SK-N-SH (cell line): ENCODE results near the gene PTTG1IP2. TPM values are rescaled to one million over a fixed set of nuclear protein-coding genes. Genes with fewer than 3 reads are reported as not detected.

Source experiments
- CTCF ChIA-PET: fragments of 300-600, 350-600 bp; formaldehyde crosslinking; extraction: SDS; loops from one replicate; lab custom pipeline; 2021; lab: Yijun Ruan, JAX
- POLR2A ChIA-PET: fragments of 350-600 bp; sonication (Branson Sonifier 250); formaldehyde crosslinking; extraction: SDS; loops from one replicate; lab custom pipeline; 2020; ENCODE audit warnings: antibody characterized with exemption, inconsistent platforms; lab: Yijun Ruan, JAX
- DNase-seq: peaks from one replicate; pipeline ENCODE4 v3.0.0; 2012
- H2AFZ ChIP-seq: fragments of 200-600 bp; sonication (generic); 2 replicates; pipeline ENCODE4 v1.8.1; 2016; ENCODE audit warnings: antibody characterized with exemption, mild to moderate bottlenecking, low read depth
- H3F3A ChIP-seq: fragments of 200-600 bp; sonication (generic); replicated peaks from 2 replicates; pipeline ENCODE3; 2016; ENCODE audit warnings: antibody characterized with exemption, mild to moderate bottlenecking; ENCODE audit not compliant: insufficient read depth
- H3K27ac ChIP-seq, 2 experiments: fragments of 200-500 bp in 1 of 2; fragments of 200-600 bp in 1 of 2; sonication (Bioruptor generic) in 1 of 2; sonication (generic), shearing (Covaris generic) in 1 of 2; 2 replicates each; pipeline versions ENCODE4 v1.5.1 to v1.6.1; 2014 to 2016; ENCODE audit warnings: low read depth in 2 of 2, inconsistent platforms in 1 of 2, low read length in 1 of 2, mild to moderate bottlenecking in 1 of 2, mixed read lengths in 1 of 2
- H3K27me3 ChIP-seq: fragments of 200-600 bp; sonication (generic), shearing (Covaris generic); 2 replicates; pipeline ENCODE4 v1.6.1; 2016; ENCODE audit warnings: mixed run types; ENCODE audit not compliant: insufficient read depth
- H3K36me3 ChIP-seq, 2 experiments: fragments of 200-500 bp in 1 of 2; fragments of 200-600 bp in 1 of 2; sonication (Bioruptor generic) in 1 of 2; sonication (generic) in 1 of 2; replicated peaks in 1 of 2; 2 replicates each; pipeline versions ENCODE3 to v1.5.1; 2014 to 2016; ENCODE audit warnings: low read length in 1 of 2, mild to moderate bottlenecking in 1 of 2; ENCODE audit not compliant: insufficient read depth in 2 of 2, control insufficient read depth in 1 of 2
- H3K4me1 ChIP-seq, 2 experiments: fragments of 200-500 bp in 1 of 2; fragments of 200-600 bp in 1 of 2; sonication (Bioruptor generic) in 1 of 2; sonication (generic), shearing (Covaris generic) in 1 of 2; 2 replicates each; pipeline versions ENCODE4 v1.5.1 to v1.6.1; 2014 to 2016; ENCODE audit warnings: low read depth in 1 of 2, low read length in 1 of 2, mixed run types in 1 of 2; ENCODE audit not compliant: insufficient read depth in 2 of 2, control insufficient read depth in 1 of 2
- H3K4me2 ChIP-seq: fragments of 200-600 bp; sonication (generic), shearing (Covaris generic); 2 replicates; pipeline ENCODE4 v1.6.1; 2017; ENCODE audit warnings: mixed run types
- H3K4me3 ChIP-seq, 2 experiments: fragments of 200-500 bp in 1 of 2; fragments of 200-600 bp in 1 of 2; sonication (Bioruptor generic) in 1 of 2; sonication (generic), shearing (Covaris generic) in 1 of 2; 2 replicates each; pipeline versions ENCODE4 v1.5.1 to v1.8.1; 2014 to 2016; ENCODE audit warnings: low read depth in 2 of 2, inconsistent platforms in 1 of 2, low read length in 1 of 2, mild to moderate bottlenecking in 1 of 2, mixed read lengths in 1 of 2, moderate library complexity in 1 of 2
- H3K79me2 ChIP-seq: fragments of 200-600 bp; sonication (generic); 2 replicates; pipeline ENCODE4 v1.8.1; 2017; ENCODE audit warnings: mild to moderate bottlenecking; ENCODE audit not compliant: insufficient read depth
- H3K9ac ChIP-seq: fragments of 200-600 bp; sonication (generic); 2 replicates; pipeline ENCODE4 v1.6.1; 2017; ENCODE audit warnings: mixed run types
- H3K9me2 ChIP-seq: fragments of 200-600 bp; sonication (generic); 2 replicates; pipeline ENCODE4 v1.6.1; 2017; ENCODE audit warnings: mixed run types
- H3K9me3 ChIP-seq: fragments of 200-600 bp; sonication (generic); 2 replicates; pipeline ENCODE4 v1.6.1; 2017; ENCODE audit warnings: mixed run types, mild to moderate bottlenecking, moderate library complexity
- H4K20me1 ChIP-seq: fragments of 200-600 bp; sonication (generic); 2 replicates; pipeline ENCODE4 v1.6.1; 2017; ENCODE audit warnings: mild to moderate bottlenecking, mixed run types; ENCODE audit not compliant: insufficient read depth
- FOSL2 ChIP-seq: IDR thresholded peaks from 2 replicates; pipeline ENCODE4 v1.4.0; 2012; ENCODE audit warnings: low read depth, mild to moderate bottlenecking, moderate library complexity, borderline replicate concordance
- FOXM1 ChIP-seq: IDR thresholded peaks from 2 replicates; pipeline ENCODE4 v1.4.0; 2012; ENCODE audit warnings: low read depth, mild to moderate bottlenecking
- GABPA ChIP-seq: IDR thresholded peaks from 2 replicates; pipeline ENCODE4 v1.4.0; 2012; ENCODE audit warnings: low read depth, mild to moderate bottlenecking
- MEF2A ChIP-seq: IDR thresholded peaks from 2 replicates; pipeline ENCODE4 v1.4.0; 2012; ENCODE audit warnings: low read depth, borderline replicate concordance
- MXI1 ChIP-seq: IDR thresholded peaks from 2 replicates; pipeline ENCODE4 v1.6.1; 2012; ENCODE audit warnings: mild to moderate bottlenecking, low read depth, low read length, improper control_type of control experiment
- NRF1 ChIP-seq: IDR thresholded peaks from 2 replicates; pipeline ENCODE4 v1.6.1; 2012; ENCODE audit warnings: low read depth, mild to moderate bottlenecking, low read length
- RCOR1 ChIP-seq: fragments of 150-350 bp; IDR thresholded peaks from 2 replicates; pipeline ENCODE4 v1.6.1; 2017; ENCODE audit warnings: antibody characterized with exemption, low read length
- RFX5 ChIP-seq: IDR thresholded peaks from 2 replicates; pipeline ENCODE4 v1.6.1; 2012; ENCODE audit warnings: mild to moderate bottlenecking, improper control_type of control experiment, low read length
- SIN3A ChIP-seq: IDR thresholded peaks from 2 replicates; pipeline ENCODE4 v1.6.1; 2012; ENCODE audit warnings: low read depth, mild to moderate bottlenecking, low read length, moderate library complexity, borderline replicate concordance
- SMC3 ChIP-seq: IDR thresholded peaks from 2 replicates; pipeline ENCODE4 v1.6.1; 2012; ENCODE audit warnings: low read depth, low read length, improper control_type of control experiment
- TAF1 ChIP-seq: IDR thresholded peaks from 2 replicates; pipeline ENCODE4 v1.6.1; 2012; ENCODE audit warnings: low read depth, mild to moderate bottlenecking, low read length, moderate library complexity, borderline replicate concordance
- WGBS: methylation state at CpG from one replicate; pipeline ENCODE4 v1.1.6; 2017; ENCODE audit warnings: low lambda C conversion rate; 5-methylcytosine and 5-hydroxymethylcytosine counted together
- polyA plus RNA-seq, 3 experiments: library from polyadenylated mRNA; depleted of rRNA; stranded (reverse); fragments of >200 nt; gene quantifications; 2 replicates each; pipeline ENCODE4 v1.2.3, GENCODE V29; 2012
- TF ChIP-seq, protein P1 (sequence below): IDR thresholded peaks from 2 replicates; pipeline ENCODE4; 2012
- TF ChIP-seq, protein P2 (sequence below): IDR thresholded peaks from 2 replicates; pipeline ENCODE4 v1.4.0; 2012; ENCODE audit warnings: low read depth, borderline replicate concordance
- TF ChIP-seq, protein P3 (sequence below): IDR thresholded peaks from 2 replicates; pipeline ENCODE4 v1.4.0; 2012; ENCODE audit warnings: low read depth, borderline replicate concordance

PTTG1IP2 gene
- polyA plus RNA-seq, 1 of the 3 experiments (the other 2 are of a cell fraction): not detected

DNA sequence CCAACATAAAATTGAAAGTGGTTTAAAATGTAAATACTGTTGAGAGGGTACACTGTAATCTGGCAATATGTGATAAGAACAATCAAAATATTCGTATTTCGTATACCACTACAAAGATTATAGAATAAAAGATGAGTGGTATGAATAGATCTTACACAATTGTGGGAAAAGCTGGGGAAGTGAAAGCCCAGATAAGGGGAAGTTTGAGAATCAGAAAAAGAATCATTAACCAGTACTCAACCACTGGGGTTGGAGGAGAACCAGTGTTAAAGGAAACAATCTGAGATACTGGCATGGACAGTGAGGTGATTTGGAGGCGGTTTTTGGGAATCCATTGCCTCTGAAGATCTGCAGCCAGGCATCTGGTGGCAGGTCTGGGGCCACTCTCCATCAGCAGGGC, 67.0 kb downstream of the PTTG1IP2 start:
- no peaks in the 10 kb centered on the region for H3K27me3 ChIP-seq
- H2AFZ ChIP-seq: no peak overlapping the region
- no peaks in the 10 kb centered on the region for H3K9me3 ChIP-seq
- no peaks in the 10 kb centered on the region for H3K79me2 ChIP-seq
- DNase-seq: no peak
- POLR2A ChIA-PET: no interaction called here
- no peaks in the 10 kb centered on the region for H3F3A ChIP-seq
- no peak overlapping the region for H3K4me2 ChIP-seq
- no peaks in the 10 kb centered on the region for H3K9me2 ChIP-seq
- no peaks in the 10 kb centered on the region for H4K20me1 ChIP-seq
- CTCF ChIA-PET: interaction anchor here (1.5 kb wide), 1 partner anchor 59 kb away, joined by 4 read pairs; the partner anchor contains the start of gene CDK14
- H3K36me3 ChIP-seq: no peaks in the 10 kb centered on the region
- no peak overlapping the region for H3K27ac ChIP-seq
- TF ChIP-seq SMC3 (no peak), MEF2A (no peak)
- H3K9ac ChIP-seq: no peak overlapping the region
- 69% methylated on average over 3 of the region's 3 CpGs for WGBS
- H3K4me3 ChIP-seq: no peak overlapping the region
- no peaks in the 10 kb centered on the region for H3K4me1 ChIP-seq

DNA sequence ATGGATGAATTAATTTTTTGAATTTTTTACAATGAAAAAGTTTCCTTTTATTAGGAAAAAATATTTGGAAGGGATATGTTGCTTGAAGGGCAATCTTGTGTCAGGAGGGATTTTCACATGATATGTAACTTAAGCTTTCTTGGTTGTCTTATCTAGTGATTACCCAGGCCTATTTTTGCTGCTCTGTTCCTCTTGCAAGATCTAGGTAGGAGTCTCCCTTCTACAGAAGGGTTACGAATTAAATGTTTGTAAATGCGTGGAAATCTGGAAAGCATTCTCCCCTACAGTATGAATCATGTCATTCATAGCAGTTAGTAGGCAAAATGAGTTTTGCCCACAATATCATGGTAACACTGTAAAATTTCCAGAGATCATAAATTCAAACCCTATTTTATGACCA, 69.0 kb downstream of the PTTG1IP2 start:
- Histone ChIP-seq H3K36me3 (no peaks in the 10 kb centered on the region), H3K4me2 (no peak overlapping the region), H2AFZ (no peak overlapping the region), H3K9me2 (no peaks in the 10 kb centered on the region), H3K79me2 (no peaks in the 10 kb centered on the region), H3K27ac (no peak overlapping the region), H3K4me3 (no peak overlapping the region), H3K9ac (no peak overlapping the region), H3F3A (no peaks in the 10 kb centered on the region), H3K4me1 (no peaks in the 10 kb centered on the region), H3K9me3 (no peaks in the 10 kb centered on the region), H4K20me1 (no peaks in the 10 kb centered on the region), H3K27me3 (no peaks in the 10 kb centered on the region)
- POLR2A ChIA-PET: no interaction called here
- no peak for DNase-seq
- WGBS: 79% methylated on average over 2 of the region's 2 CpGs
- CTCF ChIA-PET: interaction anchor here (1.0 to 1.6 kb wide), 2 partner anchors 91 to 496 kb away, joined by 3 read pairs; no protein-coding TSS in a partner anchor
- TF ChIP-seq, protein P1, sequence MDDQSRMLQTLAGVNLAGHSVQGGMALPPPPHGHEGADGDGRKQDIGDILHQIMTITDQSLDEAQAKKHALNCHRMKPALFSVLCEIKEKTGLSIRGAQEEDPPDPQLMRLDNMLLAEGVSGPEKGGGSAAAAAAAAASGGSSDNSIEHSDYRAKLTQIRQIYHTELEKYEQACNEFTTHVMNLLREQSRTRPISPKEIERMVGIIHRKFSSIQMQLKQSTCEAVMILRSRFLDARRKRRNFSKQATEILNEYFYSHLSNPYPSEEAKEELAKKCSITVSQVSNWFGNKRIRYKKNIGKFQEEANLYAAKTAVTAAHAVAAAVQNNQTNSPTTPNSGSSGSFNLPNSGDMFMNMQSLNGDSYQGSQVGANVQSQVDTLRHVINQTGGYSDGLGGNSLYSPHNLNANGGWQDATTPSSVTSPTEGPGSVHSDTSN: no peak
- TF ChIP-seq FOSL2 (no peak), RFX5 (no peak), FOXM1 (no peak), GABPA (no peak), TAF1 (no peak), MXI1 (no peak), SIN3A (no peak), NRF1 (no peak), MEF2A (no peak), RCOR1 (no peak)
- TF ChIP-seq, protein P2, sequence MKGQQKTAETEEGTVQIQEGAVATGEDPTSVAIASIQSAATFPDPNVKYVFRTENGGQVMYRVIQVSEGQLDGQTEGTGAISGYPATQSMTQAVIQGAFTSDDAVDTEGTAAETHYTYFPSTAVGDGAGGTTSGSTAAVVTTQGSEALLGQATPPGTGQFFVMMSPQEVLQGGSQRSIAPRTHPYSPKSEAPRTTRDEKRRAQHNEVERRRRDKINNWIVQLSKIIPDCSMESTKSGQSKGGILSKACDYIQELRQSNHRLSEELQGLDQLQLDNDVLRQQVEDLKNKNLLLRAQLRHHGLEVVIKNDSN: no peak
- TF ChIP-seq, protein P3, sequence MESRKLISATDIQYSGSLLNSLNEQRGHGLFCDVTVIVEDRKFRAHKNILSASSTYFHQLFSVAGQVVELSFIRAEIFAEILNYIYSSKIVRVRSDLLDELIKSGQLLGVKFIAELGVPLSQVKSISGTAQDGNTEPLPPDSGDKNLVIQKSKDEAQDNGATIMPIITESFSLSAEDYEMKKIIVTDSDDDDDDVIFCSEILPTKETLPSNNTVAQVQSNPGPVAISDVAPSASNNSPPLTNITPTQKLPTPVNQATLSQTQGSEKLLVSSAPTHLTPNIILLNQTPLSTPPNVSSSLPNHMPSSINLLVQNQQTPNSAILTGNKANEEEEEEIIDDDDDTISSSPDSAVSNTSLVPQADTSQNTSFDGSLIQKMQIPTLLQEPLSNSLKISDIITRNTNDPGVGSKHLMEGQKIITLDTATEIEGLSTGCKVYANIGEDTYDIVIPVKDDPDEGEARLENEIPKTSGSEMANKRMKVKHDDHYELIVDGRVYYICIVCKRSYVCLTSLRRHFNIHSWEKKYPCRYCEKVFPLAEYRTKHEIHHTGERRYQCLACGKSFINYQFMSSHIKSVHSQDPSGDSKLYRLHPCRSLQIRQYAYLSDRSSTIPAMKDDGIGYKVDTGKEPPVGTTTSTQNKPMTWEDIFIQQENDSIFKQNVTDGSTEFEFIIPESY: no peak
